HG03565 (cell line): ENCODE data around the gene NEIL1.
"Not testable (repeated sequence)": the region's sequence is repeated elsewhere in the genome, so short reads cannot be mapped to it uniquely, and the experiment has no call there.

Source experiments
- ATAC-seq: cut with Tn5 transposase; IDR thresholded peaks from one replicate; pipeline ENCODE4 v1.9.1; 2021; ENCODE audit warnings: mild to moderate bottlenecking, moderate library complexity; ENCODE audit not compliant: unreplicated experiment

Gene NEIL1

DNA sequence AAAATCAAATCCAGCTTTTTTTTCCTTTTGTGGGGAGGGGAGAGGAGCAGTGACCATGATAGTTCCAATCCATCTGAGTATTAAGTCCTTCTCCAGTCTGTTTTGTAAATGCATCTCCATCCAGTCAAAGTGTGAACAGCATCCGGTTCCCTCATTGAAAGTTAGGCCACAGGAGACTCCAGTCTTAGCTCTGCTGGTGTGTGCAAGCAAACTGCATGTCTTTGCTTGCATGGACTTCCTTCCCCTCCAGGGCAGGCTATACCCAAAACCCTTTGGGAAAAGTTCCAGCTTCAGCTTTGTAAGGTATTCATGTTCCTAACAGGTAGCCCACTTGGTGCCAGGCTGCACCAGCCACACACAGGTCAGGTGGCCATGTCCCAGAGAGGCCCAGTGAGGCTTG is 24.6 kb downstream of the NEIL1 start:
- ATAC-seq = no peak

- ATAC-seq = no peak
Observed at GRCh38 chr15:75371901-75372688, 25.3 kb downstream of the NEIL1 start.

DNA sequence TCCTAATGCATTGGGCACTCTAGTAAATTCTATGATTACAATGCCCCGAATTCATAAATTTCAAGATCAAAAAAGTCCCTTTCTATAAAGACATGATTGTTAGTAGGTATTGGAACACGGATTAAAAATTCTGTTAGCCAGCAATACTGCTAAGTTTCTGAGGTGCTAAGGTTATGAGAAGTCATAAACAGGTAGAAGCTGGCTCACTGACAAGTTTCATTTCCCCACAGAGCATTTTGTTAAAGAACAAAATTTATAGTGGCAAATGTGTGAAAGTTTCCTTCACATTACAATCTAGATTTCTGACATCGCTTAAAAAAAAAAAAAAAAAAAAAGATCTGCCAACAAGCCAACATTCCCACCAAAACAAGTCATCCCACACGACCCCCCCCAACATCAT is 33.9 kb downstream of the NEIL1 start:
- no peak for ATAC-seq

- not testable (repeated sequence) for ATAC-seq
Observed at GRCh38 chr15:75383986-75384385, 37.1 kb downstream of the NEIL1 start.

DNA sequence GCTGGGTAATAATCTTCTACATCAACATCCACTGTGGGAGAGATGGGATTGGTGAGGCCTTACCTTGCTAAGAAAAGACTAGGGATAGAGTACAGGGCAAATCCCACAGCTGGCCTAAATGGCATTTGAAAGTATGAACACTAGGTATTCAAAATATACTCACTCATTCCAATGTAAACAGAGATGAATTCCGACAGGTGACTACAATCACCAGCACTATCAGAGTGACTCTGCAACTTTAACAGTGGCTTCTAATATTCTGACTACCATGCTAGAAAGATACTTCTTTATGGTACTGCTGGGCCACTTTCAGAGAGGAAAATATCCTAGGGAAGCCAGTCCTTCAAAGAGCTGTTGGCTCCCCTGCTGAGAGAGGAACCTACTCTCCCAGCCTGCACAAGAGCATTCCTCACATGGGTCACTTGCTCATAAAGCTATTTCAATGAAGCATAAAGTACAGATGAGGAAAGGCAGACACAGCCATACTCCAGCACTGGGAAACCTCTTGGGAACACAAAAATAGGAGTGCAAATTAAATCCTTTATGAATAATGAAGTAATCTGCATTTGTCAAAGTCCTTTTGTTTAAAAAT is 43.0 kb downstream of the NEIL1 start:
- ATAC-seq = no peak

DNA sequence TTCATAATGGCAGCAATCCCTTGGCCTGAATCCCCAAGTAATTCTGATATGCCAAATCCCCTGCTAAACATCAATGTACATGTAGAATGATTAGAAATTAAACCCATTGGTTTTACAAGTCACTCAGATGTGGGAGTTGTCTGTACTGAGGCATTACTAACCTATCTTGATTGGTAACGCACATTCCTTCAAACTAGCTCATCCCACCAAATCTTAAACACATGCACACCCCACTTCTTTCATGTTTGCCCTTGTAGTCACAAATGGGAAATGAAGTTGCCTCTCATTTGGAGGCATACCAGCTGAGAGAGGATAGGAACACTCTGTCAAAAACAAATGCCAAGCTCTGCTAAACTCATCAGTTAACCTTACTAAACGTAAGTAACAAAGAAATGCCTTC is 50.7 kb downstream of the NEIL1 start:
- no peak for ATAC-seq

GRCh38 chr15:75403892-75404291 is 57.1 kb downstream of the NEIL1 start:
- ATAC-seq = no peak
